Neural crest cell (in vitro differentiated cells): ENCODE data around the gene CNGB1. TPM values are rescaled to one million over a fixed set of nuclear protein-coding genes. Genes with fewer than 3 reads are reported as not detected.

Experiments
- DNase-seq: peaks from one replicate; pipeline ENCODE4 v3.0.0; 2021; ENCODE audit warnings: low read depth, mixed read lengths, low spot score
- H3K27ac Mint-ChIP-seq: one replicate; pipeline ENCODE4 v1.8.0; 2021; ENCODE audit warnings: mild to moderate bottlenecking, mixed read lengths; ENCODE audit not compliant: unreplicated experiment
- H3K27me3 Mint-ChIP-seq: 2 replicates; pipeline ENCODE4 v1.8.0; 2021; ENCODE audit warnings: low read depth, mild to moderate bottlenecking, mixed read lengths
- H3K36me3 Mint-ChIP-seq: 2 replicates; pipeline ENCODE4 v1.8.0; 2021; ENCODE audit warnings: low read depth, mild to moderate bottlenecking, mixed read lengths
- H3K4me1 Mint-ChIP-seq: 2 replicates; pipeline ENCODE4 v1.8.0; 2021; ENCODE audit warnings: mixed read lengths
- H3K4me3 Mint-ChIP-seq: one replicate; pipeline ENCODE4 v1.8.0; 2021; ENCODE audit warnings: mild to moderate bottlenecking, mixed read lengths
- H3K9me3 Mint-ChIP-seq: 2 replicates; pipeline ENCODE4 v1.8.0; 2021; ENCODE audit warnings: mixed read lengths
- total RNA-seq: library from RNA; stranded (reverse); gene quantifications from 2 replicates; pipeline ENCODE4 v1.2.1, GENCODE V29; 2021
- TF ChIP-seq, protein P1 (sequence below): fragments of 200-600 bp; sonication (generic); conservative IDR thresholded peaks from 2 replicates; pipeline ENCODE4 v1.5.0; 2021; ENCODE audit warnings: antibody characterized with exemption, mild to moderate bottlenecking

Gene CNGB1
- total RNA-seq, 1 donor from 2014 or later = 0.21 TPM

DNA sequence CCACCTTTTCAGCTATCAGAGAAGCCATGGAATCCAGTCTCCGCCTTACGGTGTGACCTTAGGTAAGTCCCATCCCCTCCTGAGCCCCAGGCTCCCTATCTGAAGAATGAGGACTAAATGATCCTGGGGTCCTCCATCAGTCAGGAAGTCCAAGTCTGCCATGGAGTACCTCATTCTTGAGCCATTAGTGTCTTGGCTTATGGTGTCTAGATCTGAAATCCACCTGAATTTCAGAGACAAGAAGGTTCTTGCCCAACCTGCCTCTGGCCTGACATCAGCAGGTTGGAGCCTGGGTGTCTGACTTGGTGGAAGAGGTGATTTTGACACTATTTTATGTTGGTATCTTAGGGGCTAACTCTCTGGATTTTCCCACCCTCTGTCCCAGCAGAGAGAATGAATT, 47.1 kb downstream of the CNGB1 start:
- H3K36me3 Mint-ChIP-seq = no peaks in the 10 kb centered on the region
- H3K4me1 Mint-ChIP-seq = no peaks in the 10 kb centered on the region
- no peak overlapping the region for H3K27ac Mint-ChIP-seq

DNA sequence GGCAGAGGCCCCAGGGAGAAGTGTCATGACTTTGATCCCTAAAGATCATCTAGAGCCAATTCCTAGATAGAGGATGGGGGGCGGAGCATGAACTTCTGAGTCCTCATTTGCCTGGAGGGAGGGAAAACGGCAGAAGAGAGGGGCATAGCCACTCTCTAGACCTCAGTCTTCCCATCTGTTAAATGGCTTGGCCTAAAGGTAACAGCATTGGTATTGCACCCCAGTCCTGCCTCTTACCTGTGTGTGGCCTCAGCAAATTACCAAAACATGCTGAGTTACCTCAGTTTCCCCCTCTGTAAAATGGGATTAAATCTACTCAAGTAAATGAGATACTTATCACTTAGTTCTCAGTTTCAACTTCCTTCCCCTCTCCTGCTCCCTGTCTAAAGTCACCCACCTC, 47.5 kb downstream of the CNGB1 start:
- H3K27ac Mint-ChIP-seq = no peak overlapping the region
- no peaks in the 10 kb centered on the region for H3K9me3 Mint-ChIP-seq
- no peaks in the 10 kb centered on the region for H3K4me1 Mint-ChIP-seq
- H3K4me3 Mint-ChIP-seq = no peak overlapping the region
- TF ChIP-seq, protein P1, sequence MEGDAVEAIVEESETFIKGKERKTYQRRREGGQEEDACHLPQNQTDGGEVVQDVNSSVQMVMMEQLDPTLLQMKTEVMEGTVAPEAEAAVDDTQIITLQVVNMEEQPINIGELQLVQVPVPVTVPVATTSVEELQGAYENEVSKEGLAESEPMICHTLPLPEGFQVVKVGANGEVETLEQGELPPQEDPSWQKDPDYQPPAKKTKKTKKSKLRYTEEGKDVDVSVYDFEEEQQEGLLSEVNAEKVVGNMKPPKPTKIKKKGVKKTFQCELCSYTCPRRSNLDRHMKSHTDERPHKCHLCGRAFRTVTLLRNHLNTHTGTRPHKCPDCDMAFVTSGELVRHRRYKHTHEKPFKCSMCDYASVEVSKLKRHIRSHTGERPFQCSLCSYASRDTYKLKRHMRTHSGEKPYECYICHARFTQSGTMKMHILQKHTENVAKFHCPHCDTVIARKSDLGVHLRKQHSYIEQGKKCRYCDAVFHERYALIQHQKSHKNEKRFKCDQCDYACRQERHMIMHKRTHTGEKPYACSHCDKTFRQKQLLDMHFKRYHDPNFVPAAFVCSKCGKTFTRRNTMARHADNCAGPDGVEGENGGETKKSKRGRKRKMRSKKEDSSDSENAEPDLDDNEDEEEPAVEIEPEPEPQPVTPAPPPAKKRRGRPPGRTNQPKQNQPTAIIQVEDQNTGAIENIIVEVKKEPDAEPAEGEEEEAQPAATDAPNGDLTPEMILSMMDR = no peak
- no peaks in the 10 kb centered on the region for H3K36me3 Mint-ChIP-seq
- DNase-seq = no peak
- no peaks in the 10 kb centered on the region for H3K27me3 Mint-ChIP-seq

More for the DNA sequence above, 47.1 kb downstream of the CNGB1 start:
- DNase-seq = no peak
- H3K27me3 Mint-ChIP-seq = no peaks in the 10 kb centered on the region
- no peak overlapping the region for H3K4me3 Mint-ChIP-seq
- TF ChIP-seq, protein P1 = no peak
- no peaks in the 10 kb centered on the region for H3K9me3 Mint-ChIP-seq

DNA sequence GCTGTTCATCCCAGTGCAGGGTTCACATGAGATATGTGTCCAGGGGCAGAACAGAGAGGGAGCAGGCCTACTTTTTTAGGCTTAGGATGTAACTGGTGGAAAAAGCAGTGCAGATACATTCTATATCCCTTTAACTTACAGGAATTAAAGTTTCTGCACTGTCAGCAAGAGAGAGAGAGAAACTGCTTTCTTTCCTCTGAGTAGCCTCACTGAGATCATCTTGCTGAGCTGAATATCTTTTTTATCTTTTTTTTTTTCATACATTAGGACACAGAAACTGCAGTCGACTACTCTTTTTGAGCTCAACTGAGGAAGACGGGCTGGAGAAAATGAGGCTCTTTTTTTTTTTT, 50.1 kb downstream of the CNGB1 start:
- TF ChIP-seq, protein P1 = no peak
- Mint-ChIP-seq H3K27me3 (no peaks in the 10 kb centered on the region), H3K4me3 (no peak overlapping the region), H3K27ac (no peak overlapping the region), H3K9me3 (no peaks in the 10 kb centered on the region), H3K36me3 (no peaks in the 10 kb centered on the region), H3K4me1 (no peaks in the 10 kb centered on the region)
- no peak for DNase-seq

DNA sequence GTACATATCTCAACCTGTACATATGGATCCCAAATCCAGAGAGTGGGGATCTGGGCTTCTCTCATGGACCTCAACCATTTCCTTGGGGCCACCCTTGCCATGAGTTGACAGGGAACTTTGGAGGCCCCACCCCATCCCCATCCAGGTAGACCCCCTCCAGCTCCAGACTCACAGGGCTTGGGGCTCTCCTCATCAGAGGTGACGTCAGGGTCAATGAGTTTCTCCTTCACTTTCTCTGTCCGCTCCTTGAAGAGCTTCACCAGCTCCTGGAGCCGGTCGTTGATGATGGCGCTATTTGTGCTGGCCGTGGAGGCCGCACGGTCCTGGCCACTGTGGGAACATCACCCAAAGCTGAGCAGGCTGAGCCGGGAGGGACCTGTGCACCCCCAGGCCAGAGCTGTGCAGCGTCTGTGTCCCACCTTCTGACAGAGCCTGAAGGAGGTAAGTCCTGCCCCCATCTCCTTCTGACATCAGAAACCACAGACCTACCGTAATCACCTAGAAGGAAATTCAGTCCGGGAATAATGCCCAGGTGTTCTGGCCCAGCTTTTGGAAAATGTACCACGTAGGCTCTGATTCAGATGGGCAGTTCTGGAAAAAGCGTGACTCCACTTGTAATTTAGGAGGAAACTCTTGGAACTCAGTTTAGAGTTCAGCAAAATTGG, 50.6 kb downstream of the CNGB1 start:
- TF ChIP-seq, protein P1 = no peak
- no peaks in the 10 kb centered on the region for H3K9me3 Mint-ChIP-seq
- H3K4me3 Mint-ChIP-seq = no peak overlapping the region
- no peaks in the 10 kb centered on the region for H3K36me3 Mint-ChIP-seq
- no peak overlapping the region for H3K27ac Mint-ChIP-seq
- H3K27me3 Mint-ChIP-seq = no peaks in the 10 kb centered on the region
- no peaks in the 10 kb centered on the region for H3K4me1 Mint-ChIP-seq
- DNase-seq = no peak

DNA sequence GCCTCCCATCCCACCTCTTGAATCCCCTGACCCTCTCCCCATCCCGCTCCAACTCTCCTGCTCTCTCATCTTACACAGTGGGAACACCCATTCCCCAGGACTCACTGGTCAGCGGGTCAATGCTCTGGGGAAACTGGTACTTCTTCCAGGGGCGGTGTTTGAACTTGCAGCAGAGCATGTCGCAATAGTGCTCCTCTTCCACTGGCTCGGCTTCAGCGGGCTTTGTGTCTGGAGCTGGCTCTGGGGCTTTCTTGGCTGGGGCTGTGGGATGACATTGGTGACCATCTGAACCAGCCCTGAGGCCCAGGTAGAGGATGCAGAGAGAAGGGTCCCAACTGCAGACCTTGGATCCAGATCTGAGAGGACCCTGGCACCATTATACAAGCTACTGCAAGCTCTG, 51.9 kb downstream of the CNGB1 start:
- DNase-seq = no peak
- Mint-ChIP-seq H3K36me3 (no peaks in the 10 kb centered on the region), H3K27ac (no peak overlapping the region), H3K9me3 (no peaks in the 10 kb centered on the region), H3K4me1 (no peaks in the 10 kb centered on the region), H3K4me3 (no peak overlapping the region), H3K27me3 (no peaks in the 10 kb centered on the region)
- TF ChIP-seq, protein P1 = no peak
